WTC11 (cell line): ENCODE measurements around the gene SLIT3.

Experiments used
- ATF2 ChIP-seq: sonication (generic); formaldehyde crosslinking; IDR thresholded peaks from 2 replicates; pipeline ENCODE4 v1.8.1; 2022; ENCODE audit warnings: low read depth, missing genetic modification reagents, borderline replicate concordance
- CREM ChIP-seq: sonication (generic); formaldehyde crosslinking; IDR thresholded peaks from 2 replicates; pipeline ENCODE4 v1.8.1; 2022; ENCODE audit warnings: mild to moderate bottlenecking, missing genetic modification reagents, moderate library complexity
- JAZF1 ChIP-seq: fragments of 250-450 bp; sonication (Bioruptor Pico); IDR thresholded peaks from 2 replicates; pipeline ENCODE4 v1.9.0; 2021; ENCODE audit warnings: moderate library complexity, mild to moderate bottlenecking, inconsistent platforms
- KAT7 ChIP-seq: sonication (generic); formaldehyde crosslinking; IDR thresholded peaks from 2 replicates; pipeline ENCODE4 v1.8.1; 2023; ENCODE audit warnings: missing genetic modification reagents, mild to moderate bottlenecking, borderline replicate concordance
- NR3C1 ChIP-seq: sonication (generic); formaldehyde crosslinking; conservative IDR thresholded peaks from 2 replicates; pipeline ENCODE4 v1.8.1; 2023; ENCODE audit warnings: low read depth, mild to moderate bottlenecking, missing genetic modification reagents
- SP1 ChIP-seq: sonication (generic); formaldehyde crosslinking; conservative IDR thresholded peaks from 2 replicates; pipeline ENCODE4 v1.8.1; 2022; ENCODE audit warnings: missing genetic modification reagents
- TCF7 ChIP-seq: sonication (generic); formaldehyde crosslinking; IDR thresholded peaks from 2 replicates; pipeline ENCODE4 v1.8.0; 2022; ENCODE audit warnings: mild to moderate bottlenecking, low read depth, missing genetic modification reagents, moderate library complexity
- USF2 ChIP-seq: sonication (generic); formaldehyde crosslinking; IDR thresholded peaks from 2 replicates; pipeline ENCODE4 v1.8.1; 2023; ENCODE audit warnings: mild to moderate bottlenecking, missing genetic modification reagents, moderate library complexity
- ZBTB21 ChIP-seq: sonication (generic); formaldehyde crosslinking; IDR thresholded peaks from 2 replicates; pipeline ENCODE4 v1.8.1; 2023; ENCODE audit warnings: mild to moderate bottlenecking, missing genetic modification reagents, borderline replicate concordance
- TF ChIP-seq, protein P1 (sequence below): fragments of 200-600 bp; IDR thresholded peaks from 2 replicates; pipeline ENCODE4 v1.8.0; 2022; ENCODE audit warnings: antibody characterized with exemption
- TF ChIP-seq, protein P2 (sequence below): sonication (generic); formaldehyde crosslinking; conservative IDR thresholded peaks from 2 replicates; pipeline ENCODE4 v1.8.1; 2022; ENCODE audit warnings: mild to moderate bottlenecking, missing genetic modification reagents
- TF ChIP-seq, protein P3 (sequence below): sonication (generic); formaldehyde crosslinking; IDR thresholded peaks from 2 replicates; pipeline ENCODE4 v1.8.0; 2023; ENCODE audit warnings: missing genetic modification reagents
- TF ChIP-seq, protein P4 (sequence below): sonication (generic); formaldehyde crosslinking; IDR thresholded peaks from 2 replicates; pipeline ENCODE4 v1.8.0; 2022; ENCODE audit warnings: missing genetic modification reagents
- TF ChIP-seq, protein P5 (sequence below): sonication (generic); formaldehyde crosslinking; IDR thresholded peaks from 2 replicates; pipeline ENCODE4 v1.8.0; 2022; ENCODE audit warnings: mild to moderate bottlenecking, missing genetic modification reagents

DNA sequence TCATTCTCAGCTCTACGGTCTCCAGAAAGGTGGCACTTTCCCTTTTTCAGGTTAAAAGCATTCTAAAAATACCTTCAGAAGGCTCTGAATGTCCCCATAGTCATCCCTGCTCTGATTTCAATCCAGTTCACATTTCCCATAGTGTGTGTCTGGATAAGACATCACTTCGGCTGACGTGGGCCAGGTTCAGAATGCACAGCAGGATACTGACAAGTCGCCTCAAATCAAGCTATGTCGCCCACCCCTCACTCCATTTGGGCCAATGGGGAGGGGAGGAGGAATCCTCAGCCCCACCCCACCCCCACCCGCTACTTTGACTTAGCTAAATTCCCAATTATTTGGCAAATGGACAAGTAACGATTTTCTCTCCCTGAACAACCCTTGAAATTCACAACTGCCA lies 148.0 kb downstream of the SLIT3 start:
- TF ChIP-seq, protein P1, sequence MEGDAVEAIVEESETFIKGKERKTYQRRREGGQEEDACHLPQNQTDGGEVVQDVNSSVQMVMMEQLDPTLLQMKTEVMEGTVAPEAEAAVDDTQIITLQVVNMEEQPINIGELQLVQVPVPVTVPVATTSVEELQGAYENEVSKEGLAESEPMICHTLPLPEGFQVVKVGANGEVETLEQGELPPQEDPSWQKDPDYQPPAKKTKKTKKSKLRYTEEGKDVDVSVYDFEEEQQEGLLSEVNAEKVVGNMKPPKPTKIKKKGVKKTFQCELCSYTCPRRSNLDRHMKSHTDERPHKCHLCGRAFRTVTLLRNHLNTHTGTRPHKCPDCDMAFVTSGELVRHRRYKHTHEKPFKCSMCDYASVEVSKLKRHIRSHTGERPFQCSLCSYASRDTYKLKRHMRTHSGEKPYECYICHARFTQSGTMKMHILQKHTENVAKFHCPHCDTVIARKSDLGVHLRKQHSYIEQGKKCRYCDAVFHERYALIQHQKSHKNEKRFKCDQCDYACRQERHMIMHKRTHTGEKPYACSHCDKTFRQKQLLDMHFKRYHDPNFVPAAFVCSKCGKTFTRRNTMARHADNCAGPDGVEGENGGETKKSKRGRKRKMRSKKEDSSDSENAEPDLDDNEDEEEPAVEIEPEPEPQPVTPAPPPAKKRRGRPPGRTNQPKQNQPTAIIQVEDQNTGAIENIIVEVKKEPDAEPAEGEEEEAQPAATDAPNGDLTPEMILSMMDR: no peak
- no peak for TF ChIP-seq USF2 (CRISPR knock-in tag)
- TF ChIP-seq CREM (CRISPR knock-in tag): no peak
- no peak for TF ChIP-seq JAZF1
- no peak for TF ChIP-seq ZBTB21
- TF ChIP-seq, protein P2, sequence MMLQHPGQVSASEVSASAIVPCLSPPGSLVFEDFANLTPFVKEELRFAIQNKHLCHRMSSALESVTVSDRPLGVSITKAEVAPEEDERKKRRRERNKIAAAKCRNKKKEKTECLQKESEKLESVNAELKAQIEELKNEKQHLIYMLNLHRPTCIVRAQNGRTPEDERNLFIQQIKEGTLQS (CRISPR knock-in tag): no peak
- TF ChIP-seq, protein P3, sequence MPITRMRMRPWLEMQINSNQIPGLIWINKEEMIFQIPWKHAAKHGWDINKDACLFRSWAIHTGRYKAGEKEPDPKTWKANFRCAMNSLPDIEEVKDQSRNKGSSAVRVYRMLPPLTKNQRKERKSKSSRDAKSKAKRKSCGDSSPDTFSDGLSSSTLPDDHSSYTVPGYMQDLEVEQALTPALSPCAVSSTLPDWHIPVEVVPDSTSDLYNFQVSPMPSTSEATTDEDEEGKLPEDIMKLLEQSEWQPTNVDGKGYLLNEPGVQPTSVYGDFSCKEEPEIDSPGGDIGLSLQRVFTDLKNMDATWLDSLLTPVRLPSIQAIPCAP (CRISPR knock-in tag): no peak
- TF ChIP-seq, protein P4, sequence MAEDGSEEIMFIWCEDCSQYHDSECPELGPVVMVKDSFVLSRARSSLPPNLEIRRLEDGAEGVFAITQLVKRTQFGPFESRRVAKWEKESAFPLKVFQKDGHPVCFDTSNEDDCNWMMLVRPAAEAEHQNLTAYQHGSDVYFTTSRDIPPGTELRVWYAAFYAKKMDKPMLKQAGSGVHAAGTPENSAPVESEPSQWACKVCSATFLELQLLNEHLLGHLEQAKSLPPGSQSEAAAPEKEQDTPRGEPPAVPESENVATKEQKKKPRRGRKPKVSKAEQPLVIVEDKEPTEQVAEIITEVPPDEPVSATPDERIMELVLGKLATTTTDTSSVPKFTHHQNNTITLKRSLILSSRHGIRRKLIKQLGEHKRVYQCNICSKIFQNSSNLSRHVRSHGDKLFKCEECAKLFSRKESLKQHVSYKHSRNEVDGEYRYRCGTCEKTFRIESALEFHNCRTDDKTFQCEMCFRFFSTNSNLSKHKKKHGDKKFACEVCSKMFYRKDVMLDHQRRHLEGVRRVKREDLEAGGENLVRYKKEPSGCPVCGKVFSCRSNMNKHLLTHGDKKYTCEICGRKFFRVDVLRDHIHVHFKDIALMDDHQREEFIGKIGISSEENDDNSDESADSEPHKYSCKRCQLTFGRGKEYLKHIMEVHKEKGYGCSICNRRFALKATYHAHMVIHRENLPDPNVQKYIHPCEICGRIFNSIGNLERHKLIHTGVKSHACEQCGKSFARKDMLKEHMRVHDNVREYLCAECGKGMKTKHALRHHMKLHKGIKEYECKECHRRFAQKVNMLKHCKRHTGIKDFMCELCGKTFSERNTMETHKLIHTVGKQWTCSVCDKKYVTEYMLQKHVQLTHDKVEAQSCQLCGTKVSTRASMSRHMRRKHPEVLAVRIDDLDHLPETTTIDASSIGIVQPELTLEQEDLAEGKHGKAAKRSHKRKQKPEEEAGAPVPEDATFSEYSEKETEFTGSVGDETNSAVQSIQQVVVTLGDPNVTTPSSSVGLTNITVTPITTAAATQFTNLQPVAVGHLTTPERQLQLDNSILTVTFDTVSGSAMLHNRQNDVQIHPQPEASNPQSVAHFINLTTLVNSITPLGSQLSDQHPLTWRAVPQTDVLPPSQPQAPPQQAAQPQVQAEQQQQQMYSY: no peak
- TF ChIP-seq NR3C1 (CRISPR knock-in tag): no peak
- no peak for TF ChIP-seq TCF7 (CRISPR knock-in tag)
- TF ChIP-seq ATF2: no peak
- no peak for TF ChIP-seq SP1 (CRISPR knock-in tag)
- no peak for TF ChIP-seq KAT7 (CRISPR knock-in tag)
- TF ChIP-seq, protein P5, sequence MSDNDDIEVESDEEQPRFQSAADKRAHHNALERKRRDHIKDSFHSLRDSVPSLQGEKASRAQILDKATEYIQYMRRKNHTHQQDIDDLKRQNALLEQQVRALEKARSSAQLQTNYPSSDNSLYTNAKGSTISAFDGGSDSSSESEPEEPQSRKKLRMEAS (CRISPR knock-in tag): no peak
